ENCODE measurements around the gene CAV3.
"Not testable (repeated sequence)": the region's sequence is repeated elsewhere in the genome, so short reads cannot be mapped to it uniquely, and the experiment has no call there.

CAV3 gene

DNA sequence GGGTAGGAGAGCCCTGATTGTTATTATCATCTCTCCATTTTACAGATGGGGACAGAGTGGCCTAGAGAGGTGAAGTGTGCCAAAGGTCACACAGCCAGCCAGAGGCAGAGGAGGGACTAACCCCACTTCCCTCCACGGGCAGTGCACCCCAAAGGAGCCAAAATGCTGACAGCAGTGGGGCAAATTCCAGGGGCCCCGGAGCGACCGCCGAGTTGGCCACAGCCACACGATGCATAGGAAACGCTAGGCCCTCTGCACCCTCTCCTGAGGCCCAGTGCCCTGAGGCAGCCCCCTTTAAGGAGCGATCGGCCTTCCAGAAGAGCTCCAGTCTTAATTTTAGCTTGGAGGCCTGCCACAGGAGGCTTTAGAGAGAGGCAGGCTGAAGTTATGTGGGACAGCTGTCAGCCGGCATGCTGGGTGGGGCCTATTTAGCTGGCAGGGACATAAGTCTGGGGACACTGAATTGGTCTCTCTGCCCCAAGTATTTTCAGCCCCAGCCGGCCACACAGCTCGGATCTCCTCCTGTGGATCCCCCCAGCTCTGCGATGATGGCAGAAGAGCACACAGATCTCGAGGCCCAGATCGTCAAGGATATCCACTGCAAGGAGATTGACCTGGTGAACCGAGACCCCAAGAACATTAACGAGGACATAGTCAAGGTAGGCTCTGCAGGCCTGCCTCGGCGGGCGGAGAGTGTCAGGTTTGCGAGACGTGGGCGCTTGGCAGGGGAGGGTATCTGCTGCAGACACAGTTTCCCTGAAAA is at the start of gene CAV3:
Gene CAV3 (plus strand): TSS at position 471 of the 763 bp plus-strand sequence. CDS start 75 bp downstream, at position 546.
- no peak for DNase-seq (ENCODE audit: low read depth in 3 of 3)

DNA sequence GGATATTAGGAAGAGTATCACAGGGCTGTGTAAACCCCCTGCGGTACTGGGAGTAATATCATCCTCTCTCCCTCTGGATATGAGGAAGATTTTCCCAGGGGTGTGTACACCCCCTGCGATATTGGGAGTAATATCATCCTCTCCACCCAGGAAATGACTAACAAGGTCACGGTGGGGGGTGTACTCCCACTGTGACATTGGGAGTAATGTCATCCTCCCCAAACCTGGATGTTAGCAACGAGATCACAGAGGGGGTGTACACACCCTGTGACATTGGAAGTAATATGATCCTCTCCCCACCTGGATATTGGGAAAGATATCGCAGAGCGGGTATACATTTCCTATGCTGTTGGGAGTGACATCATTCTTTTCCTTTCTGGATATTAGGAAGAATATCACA is 48.6 kb upstream of the CAV3 start:
- DNase-seq (ENCODE audit: low read depth in 3 of 3) = not testable (repeated sequence)

DNA sequence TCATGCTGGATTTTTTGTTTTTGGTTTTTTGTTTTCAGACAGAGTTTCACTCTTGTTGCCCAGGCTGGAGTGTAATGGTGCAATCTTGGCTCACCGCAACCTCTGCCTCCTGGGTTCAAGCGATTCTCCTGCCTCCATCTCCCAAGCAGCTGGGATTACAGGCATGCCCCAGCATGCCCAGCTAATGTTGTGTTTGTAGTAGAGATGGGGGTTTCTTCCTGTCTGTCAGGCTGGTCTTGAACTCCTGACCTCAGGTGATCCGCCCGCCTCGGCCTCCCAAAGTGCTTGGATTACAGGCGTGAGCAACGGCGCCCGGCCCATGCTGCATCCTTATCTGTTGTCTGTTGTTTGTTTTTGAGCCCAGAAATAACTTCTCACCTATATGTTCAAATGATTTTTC is 42.3 kb upstream of the CAV3 start:
- DNase-seq (ENCODE audit: low read depth in 3 of 3) = not testable (repeated sequence)

DNA sequence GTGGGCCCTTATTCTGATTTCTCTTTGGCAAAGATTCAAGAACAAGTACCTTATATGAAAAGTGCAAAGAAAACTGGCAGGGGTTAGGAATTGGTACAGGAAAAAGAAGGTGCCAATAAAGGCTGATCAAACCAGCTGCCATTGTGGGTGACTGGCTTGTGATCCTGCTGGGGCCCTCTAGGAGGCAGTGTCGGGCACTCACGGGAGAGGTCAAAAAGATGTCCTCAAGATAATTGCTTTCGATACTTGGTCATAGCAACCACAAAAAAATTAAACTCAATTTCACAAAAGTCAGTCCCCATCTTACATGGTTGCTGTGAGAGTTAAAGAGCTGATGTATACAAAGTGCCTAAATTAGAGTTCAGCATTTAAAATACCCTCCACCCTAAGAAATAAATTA is 31.0 kb upstream of the CAV3 start:
- no peak for DNase-seq (ENCODE audit: low read depth in 3 of 3)

DNA sequence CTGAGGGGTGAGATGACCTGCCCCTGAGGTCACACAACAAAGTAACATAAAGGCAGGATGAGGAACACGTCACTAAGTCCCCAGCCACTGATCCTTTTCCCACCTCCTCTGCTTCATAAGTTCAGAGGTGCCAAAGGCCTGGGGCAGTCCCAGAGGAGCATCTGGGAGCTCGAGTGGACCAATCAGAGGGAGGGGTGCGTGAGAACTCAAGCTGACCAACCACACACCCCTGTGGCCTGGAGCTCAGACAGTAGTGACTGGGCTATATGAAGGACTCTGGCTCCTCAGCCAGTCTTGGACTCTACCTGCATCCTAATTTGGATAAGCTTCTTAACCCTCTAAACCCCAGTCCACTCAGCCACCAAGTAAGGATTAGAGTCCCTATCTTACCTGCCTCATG is 28.0 kb upstream of the CAV3 start:
- DNase-seq (ENCODE audit: low read depth in 3 of 3) = no peak

DNA sequence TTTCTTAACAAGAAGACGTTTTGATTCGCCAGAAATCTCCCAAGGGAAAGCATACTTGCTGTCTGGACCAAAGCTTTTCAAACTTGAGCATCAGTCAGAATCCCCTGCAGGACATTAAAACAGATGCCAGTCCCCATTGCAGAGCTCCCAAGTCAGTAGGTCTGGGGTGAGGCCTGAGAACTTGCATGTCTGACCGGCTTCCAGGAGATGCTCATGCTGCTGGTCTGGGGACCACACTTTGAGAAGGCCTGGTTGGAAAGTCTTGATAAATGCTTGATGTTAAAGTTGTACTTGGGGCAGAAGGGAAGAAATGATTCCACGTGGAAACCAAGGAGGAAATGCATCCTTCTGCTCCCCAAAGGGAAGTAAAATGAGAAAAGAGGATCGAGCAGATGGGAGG is 24.3 kb upstream of the CAV3 start:
- DNase-seq (ENCODE audit: low read depth in 3 of 3) = no peak

DNA sequence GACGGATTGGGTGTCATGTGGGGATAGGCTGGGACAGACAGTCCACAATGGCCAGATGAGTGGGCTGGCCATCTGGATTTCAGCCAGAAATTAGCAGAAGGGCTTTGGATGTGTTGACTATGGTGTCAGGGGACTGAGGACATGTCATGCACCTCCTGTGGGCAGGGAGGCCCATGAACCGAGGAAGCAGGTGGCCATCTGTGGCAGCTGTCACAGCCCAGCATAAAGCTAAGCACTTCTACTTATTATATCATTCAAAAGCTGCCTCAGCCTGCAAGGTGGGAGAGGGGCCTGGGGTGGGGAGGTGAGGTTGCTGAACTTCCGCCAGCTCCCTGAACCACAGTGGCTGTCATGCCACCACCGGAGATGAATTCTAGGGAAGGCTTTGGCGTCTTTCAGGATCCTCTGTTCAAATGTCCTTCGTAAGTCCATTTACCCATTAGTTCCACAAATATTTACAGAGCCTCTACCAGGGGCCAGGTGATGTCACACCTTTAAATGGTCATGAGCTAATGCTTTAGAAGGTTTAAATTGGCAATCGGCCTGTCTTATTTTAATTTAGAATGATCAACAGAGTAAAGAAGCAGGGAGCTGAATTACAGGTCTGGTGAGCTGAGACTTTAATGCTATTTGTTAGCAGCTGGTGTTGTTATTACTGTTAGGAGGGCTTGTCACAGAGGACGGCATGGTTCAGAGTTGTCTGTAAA is 23.6 kb upstream of the CAV3 start:
- no peak for DNase-seq (ENCODE audit: low read depth in 3 of 3)

DNA sequence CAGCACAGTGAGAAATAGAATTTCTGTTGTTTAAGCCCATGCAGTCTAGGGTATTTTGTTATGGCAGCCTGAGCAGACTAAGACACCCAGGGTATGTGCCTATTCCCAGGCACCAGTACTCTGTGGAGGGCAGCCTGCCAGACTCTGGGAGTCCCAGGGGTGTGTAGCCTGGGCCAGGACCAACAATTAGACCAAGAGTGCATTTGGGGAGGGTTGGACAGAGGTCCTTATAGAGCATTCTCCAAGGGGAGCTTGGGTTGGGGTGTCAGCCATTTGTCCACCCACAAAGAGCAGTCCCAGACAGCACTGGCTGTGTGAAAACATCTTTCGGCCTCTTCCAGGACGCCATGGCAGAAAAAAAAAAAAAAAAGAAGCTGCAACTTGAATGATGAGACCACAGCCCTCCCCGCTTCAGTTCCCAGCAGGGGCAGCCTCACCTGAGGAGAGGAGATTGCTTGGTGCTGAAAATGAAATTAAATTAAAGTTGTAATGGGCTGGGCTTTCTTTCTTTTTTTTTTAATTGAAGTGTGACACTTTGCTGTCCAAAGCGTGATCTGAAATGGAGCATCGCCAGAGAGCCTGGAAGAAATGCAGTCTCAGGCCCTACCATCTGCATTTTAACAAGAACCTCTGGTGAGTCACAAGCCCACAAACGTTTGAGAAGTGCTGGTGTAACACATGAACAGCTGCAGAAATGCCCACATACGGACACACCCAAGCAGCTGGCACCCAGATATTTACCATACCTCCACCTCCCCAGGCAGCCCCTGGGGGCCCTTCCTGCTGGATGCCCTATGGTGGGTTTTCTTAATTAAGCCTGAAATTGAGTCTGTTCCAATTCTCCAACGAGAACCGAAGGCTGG is 21.3 kb upstream of the CAV3 start:
- no peak for DNase-seq (ENCODE audit: low read depth in 3 of 3)

DNA sequence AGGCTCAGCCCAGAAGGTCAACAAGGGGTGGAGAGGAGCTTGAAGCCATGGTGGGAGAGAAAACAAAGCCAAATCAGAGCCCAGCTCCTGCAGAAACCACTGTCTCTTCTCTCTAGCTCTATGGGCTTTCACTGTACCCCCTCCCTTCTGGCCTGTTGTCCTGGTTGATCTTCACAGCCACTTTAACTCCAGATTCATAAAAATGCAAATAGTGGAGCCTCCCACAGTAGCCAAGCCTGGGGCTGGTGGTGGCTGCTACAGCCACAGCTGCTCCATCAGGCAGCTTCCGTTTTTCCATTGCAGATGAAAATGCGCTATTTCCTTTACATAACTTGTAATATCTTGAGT is 20.7 kb upstream of the CAV3 start:
- no peak for DNase-seq (ENCODE audit: low read depth in 3 of 3)

DNA sequence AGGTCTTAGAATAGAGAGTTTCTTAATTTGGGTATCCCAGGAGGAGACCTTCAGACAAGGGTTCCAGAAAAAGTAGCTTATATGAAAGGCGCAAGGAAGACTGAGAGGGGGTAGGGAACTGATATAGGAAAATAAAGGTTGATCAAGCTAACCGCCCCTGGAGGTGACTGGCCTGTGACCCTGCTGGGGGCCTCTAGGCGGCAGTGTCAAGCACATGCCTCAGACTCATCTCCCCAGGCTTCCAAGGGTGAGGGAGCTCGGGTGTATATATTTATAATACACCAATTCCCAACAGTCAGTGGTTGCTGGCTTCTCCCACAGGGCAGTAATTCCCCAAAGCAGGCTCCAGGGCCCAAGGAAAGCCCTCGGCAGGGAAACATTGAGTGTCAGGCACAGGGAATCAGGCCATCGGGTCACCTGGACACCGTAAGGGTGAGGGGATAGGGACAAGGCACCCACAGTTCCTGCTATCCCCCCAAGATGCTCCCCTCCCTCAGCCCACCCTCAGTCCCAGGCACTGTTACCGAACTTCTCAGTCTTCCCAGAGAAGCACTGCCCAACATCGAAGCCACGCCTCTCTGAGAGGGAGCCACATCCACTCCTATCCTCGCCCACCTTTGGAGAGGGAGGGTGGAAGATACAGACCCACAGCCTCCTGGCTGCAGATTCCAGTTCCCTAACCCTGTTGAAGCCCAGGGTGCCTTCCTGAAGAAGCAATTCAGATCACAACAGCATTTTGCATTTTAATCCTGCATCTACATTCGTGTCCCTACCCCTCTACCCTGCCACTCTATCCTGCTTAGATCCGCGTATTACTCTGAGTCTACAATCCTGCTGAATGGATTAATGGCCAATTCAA is 19.5 kb upstream of the CAV3 start:
- DNase-seq (ENCODE audit: low read depth in 3 of 3) = no peak

DNA sequence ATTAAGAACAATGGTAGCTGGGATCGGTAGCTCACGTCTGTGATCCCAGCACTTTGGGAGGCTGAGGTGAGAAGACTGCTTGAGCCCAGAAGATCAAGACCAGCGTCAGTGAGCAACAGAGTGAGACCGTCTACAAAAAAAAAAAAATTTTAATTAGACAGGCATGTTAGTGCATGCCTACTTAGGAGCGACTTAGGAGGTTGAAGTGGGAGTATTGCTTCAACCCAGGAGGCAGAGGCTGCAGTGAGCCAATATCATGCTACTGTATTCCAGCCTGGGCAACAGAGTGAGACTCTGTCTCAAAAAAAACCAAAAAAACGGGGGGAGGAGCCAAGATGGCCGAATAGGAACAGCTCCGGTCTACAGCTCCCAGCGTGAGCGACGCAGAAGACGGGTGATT is 17.8 kb upstream of the CAV3 start:
- DNase-seq (ENCODE audit: low read depth in 3 of 3) = not testable (repeated sequence)

DNA sequence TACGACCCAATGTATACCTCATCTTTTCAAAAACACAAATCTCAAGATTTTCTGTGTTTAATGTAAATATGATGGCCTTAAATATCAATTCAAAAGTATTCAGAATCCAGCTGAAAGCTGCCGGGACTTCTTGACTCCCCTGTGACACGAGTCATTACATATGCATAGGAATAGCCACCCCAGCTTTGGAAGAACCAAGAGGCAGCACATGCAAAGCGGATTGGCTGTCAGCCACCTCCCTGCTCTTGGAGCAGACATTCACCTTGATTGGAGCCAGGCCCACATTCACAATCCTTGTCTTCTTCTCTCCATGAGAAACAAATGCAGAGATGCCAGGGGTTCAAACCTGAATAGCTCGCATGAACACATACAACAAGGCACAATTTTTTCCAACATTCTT is 10.8 kb upstream of the CAV3 start:
- DNase-seq (ENCODE audit: low read depth in 3 of 3) = no peak

DNA sequence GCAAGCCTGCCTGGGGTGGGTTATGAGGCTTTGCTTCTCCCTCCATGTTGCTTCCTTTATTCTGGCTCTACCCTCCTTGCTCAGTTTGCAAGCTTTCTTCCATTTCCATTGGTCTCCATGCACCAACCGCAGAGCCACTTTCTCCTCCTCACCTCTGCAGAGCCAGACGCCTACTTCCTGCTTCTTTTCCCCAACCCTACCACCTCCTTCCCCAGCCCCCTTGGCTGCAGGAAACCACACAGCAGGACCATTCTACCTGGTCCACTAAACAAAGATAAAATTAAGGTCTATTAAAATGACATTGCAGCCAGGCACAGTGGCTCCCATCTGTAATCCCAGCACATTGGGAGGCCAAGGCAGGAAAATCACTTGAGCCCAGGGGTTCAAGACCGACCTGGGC is 10.0 kb upstream of the CAV3 start:
- no peak for DNase-seq (ENCODE audit: low read depth in 3 of 3)

DNA sequence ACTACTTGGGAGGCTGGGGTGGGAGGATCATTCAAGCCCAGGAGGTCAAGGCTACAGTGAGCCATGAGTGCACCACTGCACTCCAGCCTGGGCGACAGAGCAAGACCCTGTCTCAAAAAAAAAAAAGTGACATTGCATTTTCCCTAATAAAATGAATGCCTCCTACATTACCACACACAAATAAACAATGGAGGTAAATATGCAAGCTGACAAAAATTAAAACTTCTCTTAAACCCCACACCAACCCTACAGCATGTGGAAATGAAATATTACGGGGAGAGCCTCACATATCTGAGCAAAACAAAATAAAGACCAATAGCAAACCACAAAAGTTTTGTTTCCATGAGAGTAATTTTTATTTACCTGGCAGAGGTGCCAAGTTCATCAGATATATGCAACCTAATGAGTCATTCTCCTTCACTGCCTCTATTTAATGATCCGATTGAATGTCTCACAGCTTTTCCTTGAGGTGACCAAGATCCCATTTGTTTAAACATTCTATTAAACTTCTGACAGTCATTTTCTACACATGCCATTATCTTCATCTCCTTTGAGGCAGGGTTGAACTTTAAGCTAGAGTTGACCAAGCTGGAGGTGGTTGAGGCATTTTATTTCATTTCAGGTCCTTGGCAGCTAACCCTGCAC is 9.4 kb upstream of the CAV3 start:
- no peak for DNase-seq (ENCODE audit: low read depth in 3 of 3)

DNA sequence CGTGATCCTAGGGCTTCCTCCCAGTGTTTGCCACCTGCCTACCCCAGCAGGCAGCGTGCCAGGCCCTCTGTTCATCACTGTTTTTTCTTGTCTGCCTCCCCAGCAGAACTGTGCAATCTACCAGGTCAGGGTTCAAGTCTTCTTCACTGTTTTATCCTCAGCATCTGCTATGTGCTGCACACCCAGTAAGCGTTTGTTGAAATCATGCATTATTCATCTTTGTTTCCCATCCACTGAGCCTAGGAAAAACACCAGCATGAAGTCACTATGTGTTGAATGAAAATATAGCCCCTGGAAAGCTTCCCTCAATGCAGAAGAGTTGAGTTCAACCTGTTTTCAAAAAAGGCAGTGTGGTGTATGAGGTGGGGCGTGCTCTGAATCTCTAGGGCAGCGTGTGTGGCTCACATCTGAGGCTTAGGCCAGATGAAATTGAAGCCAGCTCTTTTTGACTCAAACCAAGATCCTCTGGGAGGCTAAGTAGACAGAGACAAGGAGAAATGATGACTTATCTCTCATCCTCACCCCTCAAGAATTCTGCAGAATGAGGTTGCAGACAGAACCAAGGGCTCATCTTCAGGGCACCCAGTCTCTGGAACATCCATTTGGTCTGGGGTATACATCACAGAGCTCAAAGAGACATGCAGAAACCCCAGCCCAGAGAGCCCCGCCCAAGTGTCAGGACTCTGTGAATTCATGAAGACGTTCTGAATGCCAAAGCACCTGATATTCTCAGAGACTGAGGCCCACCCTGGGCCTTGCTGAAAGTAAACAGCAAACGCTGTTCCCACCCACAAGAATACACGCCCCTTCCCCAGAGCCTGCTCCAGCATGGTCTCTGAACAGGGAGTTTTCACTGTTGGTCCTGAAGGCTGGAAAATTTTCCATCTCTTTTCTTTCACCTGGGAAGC is 5.7 kb upstream of the CAV3 start:
- no peak for DNase-seq (ENCODE audit: low read depth in 3 of 3)

DNA sequence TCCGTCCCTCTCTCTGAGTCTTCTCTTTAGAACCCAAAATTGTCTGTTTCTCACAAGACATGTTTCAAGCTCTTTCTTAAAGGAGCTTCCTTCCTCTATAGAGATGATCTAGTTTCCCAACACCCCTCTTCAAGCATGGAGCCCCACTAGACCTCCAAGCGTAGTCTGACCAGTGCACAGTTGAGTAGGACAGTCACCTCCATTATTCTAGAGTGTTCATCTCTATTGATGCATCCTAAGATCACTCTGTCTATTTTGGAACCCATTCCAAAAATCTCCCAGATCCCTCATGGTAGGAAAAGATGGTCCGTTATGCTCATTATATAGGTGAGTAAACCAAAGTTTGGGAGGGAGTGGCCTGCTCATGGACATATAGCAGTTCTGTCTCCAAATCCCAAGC is 4.1 kb upstream of the CAV3 start:
- no peak for DNase-seq (ENCODE audit: low read depth in 3 of 3)

DNA sequence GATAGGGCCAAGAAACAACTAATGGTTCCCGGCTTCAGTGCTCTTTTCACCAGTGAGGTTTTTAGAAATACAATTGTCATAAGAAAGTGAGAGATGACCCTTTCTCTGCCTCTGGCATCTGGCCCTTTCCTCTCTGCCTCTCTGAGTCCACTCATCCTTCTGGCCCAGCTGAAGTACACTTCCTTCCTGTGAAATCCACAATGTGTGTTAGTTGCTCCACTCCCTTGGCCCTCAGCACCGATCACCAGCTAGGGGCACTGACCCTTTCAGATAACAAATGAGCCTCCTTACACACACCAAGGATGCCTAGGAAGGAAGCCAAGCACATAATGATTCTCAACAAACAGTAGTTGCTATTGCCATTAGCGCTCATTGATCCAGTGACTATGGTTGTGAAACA is 2.9 kb upstream of the CAV3 start:
- DNase-seq (ENCODE audit: low read depth in 3 of 3) = no peak

DNA sequence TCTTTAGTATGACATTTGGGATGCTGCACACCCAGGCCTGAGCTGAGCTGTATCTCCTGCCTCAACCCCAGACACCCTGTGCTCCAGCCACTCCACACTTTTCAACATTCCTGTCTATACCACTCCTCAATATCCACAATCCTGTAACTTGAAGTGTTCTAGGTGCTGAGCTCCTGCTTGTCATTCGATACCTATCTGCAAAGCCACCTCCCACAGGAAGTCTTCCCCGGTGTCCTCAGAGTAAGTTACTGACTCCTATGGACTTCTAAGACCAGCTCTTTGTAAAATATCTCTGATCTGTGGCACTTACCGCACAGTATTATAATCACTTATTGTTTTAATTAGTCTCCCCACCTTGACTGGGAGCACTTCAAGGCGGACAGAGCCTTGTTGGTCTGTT is 1.2 kb upstream of the CAV3 start:
- no peak for DNase-seq (ENCODE audit: low read depth in 3 of 3)

DNA sequence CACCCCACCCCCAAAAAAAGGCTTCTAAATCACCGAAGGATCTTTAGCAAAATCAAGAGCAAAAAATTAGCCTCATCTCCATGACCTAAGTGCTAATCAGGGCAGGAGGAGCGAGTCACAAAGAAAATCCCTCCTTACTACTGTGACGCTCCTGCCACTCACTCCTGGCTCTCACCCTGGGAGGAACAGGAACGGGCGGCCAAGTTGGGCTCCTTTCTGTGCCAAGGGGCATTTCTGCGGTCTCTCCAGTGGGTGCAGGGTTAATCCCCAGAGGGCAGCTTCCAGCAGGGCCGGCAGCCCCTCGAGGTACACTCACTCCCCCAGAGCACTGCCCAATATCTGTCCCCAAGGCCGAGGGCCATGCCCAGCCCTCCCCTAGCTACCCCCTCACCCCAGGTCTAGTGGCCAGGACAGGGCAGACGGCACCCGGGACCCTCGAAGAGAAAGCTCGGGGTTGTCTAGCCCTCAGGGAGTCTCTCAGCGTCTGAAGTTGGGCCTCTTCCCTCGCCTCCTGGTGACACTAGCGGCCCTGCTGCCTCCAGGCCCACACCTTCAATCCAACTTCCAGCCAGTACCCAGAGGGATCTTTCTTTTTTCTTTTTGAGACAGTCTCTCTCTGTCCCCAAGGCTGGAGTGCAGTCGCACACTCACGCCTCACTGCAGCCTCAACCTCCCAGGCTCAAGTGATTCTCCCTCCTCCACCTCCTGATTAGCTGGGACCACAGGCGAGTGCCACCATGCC is 706 bp downstream of the CAV3 start:
- DNase-seq (ENCODE audit: low read depth in 3 of 3) = no peak
